ENCODE data around the gene TBL2.
A peak's percentile ranks its signal among the peaks of the same experiment; 100 is the strongest.
"Not testable (repeated sequence)": the region's sequence is repeated elsewhere in the genome, so short reads cannot be mapped to it uniquely, and the experiment has no call there.

TBL2 gene

DNA sequence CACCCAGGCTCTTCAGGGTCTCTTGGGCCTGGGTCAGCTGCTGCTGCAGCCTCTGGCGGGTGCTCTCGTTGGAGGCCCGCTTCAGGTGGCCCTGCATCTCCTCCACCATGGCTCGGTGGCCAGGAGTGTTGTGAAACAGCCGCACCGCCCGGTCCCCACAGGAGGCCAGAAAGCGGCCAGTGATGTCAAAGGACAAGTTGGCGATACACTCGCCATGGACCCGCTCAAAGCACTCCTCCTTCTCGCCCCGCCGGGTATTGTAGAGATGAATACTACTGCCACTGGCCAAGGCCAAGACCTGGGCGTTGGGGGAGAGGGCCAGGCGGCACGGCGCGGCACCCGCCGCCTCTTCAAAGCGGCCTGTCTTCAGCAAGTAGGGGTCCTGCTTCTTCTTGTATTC is 7.9 kb downstream of the TBL2 start:
- no peak for DNase-seq (ENCODE audit: low read depth)

DNA sequence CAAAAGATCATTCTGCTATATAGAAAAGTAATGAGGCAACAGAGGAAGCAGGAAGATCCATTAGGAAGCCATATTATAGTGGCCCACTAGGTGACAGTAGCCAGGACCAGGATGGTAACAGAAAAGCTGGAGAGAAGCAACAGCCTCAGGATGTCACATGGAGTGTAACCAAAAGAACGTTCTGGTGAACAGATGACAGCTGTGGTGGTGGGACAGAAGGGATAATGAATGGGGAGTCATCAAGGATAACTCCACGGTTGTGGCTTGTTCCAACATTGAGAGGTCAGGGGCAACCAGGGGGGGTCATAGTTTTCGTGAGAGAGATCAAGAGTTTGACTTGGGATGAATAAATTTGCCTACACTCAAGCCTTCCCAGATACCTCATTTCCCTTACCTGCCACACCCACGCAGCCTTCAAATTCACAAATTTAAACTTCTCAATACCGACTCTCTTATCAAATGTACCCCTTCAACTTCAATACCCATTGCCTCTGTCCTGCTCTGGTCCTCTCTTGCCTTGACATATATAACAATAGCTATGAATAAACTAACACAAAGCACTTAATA is 9.3 kb downstream of the TBL2 start:
- DNase-seq (ENCODE audit: low read depth), result no peak

DNA sequence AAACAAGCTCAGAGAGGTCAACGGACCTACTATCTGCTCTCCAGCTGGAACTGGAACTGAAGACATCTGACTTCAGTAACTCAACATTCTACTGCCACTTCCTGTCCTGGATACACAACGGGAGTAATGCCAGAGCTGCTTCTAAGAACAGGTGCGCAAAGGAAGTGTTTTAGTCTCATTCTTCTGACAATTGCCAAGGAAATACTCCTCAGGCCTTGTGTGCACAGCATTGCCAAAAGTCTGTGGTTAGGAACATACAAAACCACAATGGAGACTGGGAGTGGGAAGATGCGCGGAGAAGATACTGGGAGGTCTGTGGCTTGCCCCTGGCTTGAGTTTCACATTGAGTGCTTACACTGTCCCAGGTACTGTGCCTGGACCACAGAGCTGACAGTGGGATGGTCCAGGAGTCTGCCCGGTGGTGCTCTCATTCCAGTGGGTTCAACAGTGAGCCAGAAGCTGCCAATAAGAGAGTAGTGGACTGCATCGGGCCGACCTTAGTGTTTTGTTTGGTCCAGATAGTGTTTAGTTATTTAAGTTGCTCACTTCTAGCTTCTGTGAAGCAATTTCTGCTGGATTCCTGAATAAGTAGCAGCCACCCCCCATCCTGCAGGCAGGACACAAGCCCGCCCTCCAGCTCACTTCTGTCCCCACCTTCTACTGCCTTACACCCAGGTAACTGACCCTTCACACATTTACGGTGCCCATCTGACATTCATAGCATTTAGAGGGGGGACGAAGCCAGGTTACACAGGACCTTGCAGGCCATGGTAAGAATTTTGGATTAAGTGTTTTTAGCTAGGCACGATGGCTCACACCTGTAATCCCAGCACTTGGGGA is 10.3 kb downstream of the TBL2 start:
- no peak for DNase-seq (ENCODE audit: low read depth)

DNA sequence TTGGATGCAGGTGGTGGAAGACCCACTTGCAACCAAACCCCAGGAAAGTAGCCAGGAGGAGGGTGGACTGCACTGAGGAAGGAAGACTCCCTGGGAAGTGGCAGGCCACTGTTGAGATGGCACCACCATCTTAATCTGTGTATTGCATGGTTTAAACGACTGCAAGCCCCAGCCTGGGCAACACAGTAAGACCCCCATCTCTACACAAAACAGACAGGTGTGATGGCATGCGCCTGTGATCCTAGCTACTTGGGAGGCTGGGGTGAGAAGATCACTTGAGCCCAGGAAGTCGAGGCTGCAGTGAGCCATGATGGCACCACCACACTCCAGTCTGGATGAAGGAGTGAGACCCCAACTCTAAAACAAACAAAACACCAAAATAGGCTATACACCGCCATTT is 11.2 kb downstream of the TBL2 start:
- no peak for DNase-seq (ENCODE audit: low read depth)

DNA sequence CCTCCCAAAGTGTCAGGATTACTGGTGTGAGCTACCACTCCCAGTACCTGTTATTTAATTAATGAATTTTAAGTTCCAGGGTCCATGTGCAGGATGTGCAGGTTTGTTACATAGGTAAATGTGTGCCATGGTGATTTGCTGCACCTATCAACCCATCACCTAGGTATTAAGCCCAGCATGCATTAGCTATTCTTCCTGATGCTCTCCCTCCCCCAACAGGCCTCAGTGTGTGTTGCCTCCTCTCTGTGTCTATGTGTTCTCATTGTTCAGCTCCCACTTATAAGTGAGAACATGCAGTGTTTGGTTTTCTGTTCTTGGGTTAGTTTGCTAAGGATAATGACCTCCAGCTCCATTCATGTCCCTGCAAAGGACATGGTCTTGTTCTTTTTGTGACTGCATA is 11.9 kb downstream of the TBL2 start:
- not testable (repeated sequence) for DNase-seq (ENCODE audit: low read depth)

DNA sequence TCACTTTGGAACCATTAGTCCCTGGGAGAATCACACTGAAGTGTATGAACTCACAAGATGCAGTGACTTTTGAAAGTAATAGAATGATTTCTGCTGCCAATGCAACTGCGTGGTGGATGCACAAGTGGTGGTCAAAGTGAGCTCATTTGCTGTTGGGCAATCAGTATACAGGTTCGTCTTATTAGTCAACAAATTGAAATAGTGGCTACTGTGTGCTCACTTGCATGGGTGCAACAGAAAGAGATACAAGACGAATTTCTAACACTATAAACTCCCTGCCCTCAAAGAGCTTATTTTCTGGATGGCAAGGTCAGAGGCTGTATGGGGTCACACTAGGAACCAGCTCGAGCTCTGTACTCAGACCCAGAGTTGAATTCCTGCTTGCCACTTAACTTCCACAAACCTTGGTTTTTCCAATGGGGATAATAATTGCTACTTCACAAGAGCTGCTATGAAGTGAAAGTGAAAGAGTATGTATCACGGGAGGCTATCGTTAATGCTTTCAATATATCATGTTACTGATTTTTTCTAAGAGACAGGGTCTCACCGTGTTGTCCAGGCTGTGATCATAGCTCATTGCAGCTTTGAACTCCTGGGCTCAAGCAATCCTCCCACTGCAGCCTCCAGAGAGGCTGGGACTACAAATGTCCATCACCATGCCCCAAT is 12.6 kb downstream of the TBL2 start:
- no peak for DNase-seq (ENCODE audit: low read depth)

DNA sequence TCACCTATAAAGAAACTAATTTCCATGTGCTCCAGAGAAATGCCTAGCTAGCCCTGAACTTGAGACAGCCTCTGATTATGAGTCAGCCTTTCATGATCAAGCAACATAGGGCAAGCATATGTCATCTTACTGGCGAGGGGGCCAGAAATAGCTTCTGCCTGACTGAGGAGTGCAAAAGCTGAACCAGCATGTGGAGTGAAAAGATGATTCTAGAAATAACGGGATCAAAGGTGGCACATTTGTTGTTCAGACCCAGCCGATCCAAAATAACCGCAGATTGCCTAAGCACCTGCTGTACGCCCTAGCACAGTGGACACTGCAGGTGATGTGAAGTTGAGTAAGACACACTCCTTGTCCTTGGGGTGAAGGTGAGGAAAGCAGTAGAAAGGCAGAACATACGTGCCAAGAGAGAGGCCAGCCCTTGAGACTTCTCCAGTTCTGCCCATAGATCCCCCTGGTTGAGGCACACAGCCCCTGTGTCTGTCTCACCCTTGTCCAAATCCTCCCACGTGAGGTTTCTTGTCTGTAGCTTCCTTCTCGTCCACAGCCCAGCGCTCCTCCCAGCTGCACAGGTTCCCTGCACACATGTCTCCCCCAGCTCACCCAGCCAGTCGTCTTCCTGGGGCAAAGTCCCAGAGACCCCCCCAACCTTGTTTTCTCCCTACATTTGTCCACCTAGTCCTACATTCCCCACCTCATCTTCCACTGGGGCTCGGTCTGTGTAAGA is 18.1 kb downstream of the TBL2 start:
- peak; percentile 88 for DNase-seq (ENCODE audit: low read depth)

DNA sequence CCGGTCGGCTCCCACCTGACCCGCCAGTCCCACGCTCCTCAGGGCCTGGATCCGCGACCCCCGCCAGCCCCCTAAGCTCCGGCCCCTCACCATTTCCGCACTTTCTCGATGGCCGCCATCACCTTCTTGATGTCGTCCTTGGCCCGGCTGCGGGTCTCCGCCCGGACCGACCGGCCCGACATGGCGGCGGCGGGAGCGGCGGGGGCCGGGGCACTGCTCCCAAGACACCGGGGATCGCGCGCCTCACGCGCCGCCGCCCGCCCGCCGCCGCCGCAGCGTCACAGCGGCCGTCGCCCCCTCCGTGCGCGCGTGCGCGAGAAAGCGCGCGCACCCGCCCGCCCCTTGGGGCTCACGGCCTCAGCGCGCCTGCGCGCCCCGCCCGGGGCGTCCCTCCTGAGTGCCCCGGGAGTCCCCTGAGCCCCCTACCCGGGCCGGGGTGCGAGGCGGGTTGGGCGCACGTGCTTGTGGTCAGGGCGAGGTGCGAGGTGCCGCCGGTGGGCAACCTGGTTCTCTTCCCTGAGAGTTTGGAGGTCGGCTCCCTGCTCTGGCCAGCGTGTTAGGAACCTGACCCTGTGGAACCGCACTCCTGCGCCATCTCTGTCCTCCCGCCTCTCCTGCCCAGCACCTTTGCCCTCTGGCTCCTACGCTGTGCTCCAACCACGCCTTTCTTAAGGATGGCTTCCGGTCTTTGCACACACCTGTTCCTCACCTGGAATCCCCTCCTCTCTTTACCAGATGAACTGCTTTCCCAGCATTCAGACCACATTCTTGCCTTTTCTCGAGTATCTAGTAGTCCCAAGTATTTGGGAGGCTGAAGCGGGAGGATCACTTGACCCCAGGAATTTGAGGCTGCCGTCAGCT is 20.8 kb downstream of the TBL2 start, which contains the start of gene BCL7B:
Gene BCL7B, minus strand, starts transcription at position 294 of the 861 bp plus-strand sequence. Its CDS starts 112 bp downstream, at position 182.
- peak; percentile 68 for DNase-seq (ENCODE audit: low read depth)

DNA sequence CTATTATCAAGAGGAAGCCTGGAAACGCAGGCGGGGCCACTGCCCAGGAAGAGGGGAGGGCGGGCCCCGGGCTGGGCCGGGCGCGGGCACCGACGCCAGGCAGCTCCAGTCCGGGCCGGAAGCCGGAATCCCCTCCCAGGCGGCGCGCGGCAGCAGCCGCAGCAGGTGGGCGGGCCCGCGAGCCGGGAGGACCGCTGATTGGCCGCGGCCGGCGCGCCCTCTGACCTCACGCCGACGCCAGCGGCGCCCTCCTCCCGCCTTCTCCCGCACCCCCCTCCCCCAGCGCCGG is 21.3 kb downstream of the TBL2 start:
- DNase-seq (ENCODE audit: low read depth), result peak; percentile 95

DNA sequence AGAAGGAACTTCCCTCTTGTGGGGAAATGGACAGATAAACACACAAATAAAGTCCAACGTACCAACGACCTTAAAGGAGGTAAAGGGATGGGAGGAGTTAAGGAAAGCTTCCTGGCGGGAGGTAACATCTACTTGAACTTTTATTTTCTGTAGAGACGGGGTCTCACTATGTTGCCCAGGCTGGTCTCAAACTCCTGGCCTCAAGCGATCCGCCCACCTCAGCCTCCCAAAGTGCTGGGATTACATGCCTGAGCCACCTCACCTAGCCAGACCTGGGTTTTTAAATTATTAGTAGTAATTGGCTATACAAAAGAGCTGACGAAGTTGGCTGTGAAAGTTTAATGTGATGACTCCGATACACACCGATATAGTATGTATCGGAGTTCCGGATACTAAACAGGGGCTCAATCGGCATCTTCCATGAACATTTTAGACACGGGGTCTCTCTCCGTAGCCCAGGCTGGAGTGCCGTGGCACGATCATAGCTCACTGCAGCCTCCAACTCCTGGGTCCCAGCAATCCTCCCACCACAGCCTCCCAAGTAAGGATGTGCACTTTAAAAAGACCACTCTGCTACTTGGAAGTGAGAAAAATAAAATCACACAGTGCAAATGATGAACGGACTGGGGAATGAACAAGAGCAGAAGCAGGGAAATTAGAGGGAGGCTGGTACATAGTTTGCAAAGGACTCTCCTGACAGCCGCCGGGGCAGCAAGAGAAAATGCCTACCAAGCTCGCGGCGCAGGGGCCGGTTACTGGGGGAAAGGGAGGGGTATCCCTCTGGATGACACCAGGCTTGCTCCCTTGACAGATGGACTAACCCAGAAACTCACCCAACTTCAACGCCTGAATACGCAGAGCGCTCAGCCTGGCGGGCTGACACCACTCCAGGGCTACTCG is 21.9 kb downstream of the TBL2 start:
- no peak for DNase-seq (ENCODE audit: low read depth)

DNA sequence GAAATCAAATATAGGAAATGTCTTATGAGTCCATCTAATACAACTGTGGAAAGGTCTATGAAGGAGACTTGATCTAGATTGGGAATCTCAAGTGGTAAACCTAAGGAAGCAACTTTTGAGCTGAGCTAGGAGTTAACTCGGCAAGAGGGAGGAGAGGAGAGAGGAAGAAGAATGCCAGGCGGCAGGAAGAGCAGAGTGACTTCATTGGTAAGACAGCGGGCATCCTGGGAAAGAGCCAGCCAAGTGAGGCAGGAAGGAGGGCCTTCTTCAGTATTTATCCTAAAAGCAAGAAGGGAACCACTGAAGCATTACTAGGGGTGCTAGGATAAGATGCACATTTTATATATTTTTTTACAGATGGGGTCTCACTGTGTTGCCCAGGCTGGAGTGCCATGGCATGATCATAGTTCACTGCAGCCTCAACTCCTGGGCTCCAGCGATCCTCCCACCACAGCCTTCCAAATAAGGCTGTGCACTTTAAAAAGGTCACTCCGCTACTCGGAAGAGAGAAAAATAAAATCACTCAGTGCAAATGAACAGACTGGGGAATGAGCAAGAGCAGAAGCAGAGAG is 22.9 kb downstream of the TBL2 start:
- peak; percentile 46 for DNase-seq (ENCODE audit: low read depth)

DNA sequence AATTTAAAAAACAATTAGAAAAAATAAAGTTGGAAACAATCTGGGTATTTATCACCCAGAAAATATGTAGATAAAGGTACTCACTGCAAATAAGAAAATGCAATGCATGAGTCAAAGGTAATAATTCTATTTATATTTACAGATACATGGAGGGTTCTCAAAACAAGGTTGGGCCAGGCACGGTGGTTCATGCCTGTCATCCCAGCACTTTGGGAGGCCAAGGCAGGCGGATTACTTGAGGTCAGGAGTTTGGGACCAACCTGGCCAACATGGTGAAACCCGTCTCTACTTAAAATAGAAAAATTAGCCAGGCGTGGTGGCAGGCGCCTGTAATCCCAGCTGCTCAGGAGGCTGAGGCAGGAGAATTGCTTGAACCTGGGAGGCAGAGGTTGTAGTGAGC is 28.3 kb downstream of the TBL2 start:
- not testable (repeated sequence) for DNase-seq (ENCODE audit: low read depth)

DNA sequence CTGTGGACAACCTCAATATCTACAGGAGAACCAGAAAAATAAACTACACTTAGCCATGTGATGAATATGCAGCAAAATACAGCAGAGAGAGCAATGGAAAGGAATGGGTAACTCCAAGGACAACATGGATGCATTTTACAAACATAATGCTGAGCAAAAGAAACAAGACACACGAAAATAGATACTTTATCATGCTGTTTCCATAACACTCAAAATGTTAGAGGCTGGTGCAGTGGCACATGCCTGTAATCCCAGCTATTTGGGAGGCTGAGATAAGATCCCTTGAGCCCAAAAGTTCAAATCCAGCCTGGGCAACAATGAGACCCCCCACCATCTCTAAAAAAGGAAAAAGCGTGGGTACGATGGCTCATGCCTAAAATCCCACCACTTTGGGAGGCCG is 29.2 kb downstream of the TBL2 start:
- no peak for DNase-seq (ENCODE audit: low read depth)

DNA sequence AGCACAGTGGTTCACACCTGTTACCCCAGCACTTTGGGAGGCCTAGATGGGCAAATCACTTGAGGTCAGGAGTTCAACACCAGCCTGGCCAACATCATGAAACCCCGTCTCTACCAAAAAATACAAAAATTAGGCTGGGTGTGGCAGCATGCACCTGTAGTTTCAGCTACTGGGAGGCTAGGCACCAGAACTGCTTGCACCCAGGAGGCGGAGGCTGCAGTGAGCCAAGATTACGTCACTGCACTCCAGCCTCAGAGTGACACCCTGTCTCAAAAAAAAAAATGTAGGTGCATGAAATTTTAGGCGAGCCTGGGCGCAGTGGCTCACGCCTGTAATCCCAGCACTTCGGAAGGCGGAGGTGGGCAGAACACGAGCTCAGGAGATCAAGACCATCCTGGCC is 30.5 kb downstream of the TBL2 start:
- no peak for DNase-seq (ENCODE audit: low read depth)

DNA sequence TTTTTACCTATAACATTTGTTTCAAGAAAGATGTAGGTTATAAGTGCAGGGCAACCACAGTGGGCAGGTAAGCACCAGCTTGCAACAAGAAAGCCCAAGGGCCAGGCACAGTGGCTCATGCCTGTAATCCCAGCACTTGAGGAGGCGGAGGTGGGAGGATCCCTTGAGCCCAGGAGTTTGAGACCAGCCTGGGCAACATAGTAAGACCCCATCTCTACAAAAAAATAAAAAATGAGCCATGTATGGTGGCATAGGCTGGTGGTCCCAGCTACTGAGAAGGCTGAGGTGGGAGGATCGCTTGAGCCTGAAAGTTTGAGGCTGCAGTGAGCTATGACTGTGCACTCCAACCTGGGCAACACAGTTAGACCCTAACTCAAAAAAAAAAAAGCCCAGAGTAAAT is 33.7 kb downstream of the TBL2 start:
- no peak for DNase-seq (ENCODE audit: low read depth)

DNA sequence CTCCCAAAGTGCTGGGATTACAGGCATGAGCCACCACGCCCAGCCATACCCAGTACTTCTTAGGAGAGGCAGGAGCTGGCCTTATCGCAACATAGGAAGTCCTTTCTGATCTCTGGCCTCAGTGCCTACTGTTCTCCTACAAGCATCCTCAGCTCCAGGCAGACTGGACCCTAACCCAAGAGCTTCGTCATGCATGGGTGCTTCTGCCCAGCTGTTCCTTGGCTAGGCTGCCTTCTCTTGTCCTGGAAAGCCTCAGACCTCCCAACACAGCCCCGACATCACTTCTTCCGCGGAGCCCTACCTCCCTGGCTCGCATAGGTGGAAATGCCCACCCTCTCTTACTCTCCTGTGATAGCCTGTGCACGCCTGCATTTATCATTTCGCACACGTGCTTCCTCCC is 36.7 kb downstream of the TBL2 start:
- DNase-seq (ENCODE audit: low read depth), result no peak

DNA sequence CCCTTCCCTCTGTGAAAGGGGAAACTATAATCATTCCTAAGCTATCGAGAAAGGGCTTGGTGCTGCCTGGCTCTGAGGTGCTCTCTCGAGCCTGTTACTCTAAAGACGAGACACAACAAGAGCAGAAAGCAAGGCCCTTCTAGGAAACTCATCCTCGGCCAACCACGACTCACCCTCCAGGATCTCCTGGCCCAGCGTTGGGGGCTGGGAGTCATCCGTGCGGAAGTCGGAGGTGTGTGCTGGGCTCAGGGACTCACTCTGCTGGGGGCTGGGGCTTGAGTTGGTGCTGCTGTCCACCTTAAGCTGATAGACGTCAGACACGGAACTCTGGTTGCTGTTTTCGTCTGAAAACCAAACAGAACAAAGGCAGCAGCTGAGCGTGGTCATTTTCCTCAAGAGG is 38.7 kb downstream of the TBL2 start:
- DNase-seq (ENCODE audit: low read depth), result no peak

DNA sequence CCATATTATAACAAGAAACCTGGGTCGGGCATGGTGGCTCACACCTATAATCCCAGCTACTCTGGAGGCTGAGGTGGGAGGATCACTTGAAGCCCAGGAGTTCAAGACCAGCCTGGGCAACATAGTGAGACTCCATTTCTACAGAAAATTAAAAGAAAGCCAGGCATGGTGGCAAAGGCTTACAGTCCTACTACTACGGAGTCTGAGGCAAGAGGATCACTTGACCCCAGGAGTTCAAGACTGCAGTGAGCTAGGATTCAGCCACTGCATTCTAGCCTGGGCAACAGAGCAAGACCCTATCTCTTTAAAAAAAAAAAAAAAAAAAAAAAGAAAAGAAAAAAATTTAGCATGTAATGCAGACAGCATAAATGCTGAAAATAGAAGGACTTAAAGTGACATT is 39.9 kb downstream of the TBL2 start:
- not testable (repeated sequence) for DNase-seq (ENCODE audit: low read depth)

DNA sequence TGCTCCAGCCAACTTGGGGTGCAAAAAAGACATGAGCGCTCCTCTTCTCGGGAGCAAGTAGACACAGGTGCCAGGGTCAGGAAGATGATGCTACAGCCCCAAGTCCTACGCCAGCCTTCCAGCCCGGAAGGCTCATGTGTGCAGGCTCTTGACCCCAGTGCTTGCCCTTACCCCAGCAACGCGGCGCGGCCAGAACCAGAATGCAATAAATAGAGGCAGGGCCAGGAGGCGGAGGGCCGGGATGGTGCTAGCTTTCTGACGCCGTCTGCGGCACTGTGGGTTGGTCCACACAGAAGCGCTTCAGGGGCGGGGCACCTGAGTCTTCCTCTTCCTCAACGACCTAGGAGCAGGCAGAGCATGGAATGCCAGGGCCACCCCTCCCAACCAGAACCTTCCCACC is 41.3 kb downstream of the TBL2 start:
- DNase-seq (ENCODE audit: low read depth), result no peak

DNA sequence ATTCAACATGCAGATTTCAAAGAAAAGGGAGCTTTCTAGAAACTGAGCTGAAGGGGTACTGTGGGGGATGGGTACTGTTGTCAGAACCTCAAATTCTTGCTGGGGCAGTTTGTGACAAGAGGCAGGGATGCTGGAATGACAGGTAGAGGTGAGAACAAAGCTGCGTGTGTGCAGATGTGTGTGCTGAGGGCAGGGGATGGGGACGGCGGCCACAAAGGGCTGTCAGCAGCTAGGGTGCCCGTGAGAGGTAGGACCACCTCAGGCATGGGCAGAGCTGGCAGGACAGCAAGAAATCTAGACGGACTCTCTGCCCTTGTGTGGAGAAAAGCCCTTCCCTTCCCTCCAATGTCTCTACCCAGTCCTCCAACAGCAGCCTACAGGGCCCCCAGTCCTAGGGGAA is 41.9 kb downstream of the TBL2 start:
- DNase-seq (ENCODE audit: low read depth), result no peak
